ENCODE results near the gene SEMA4B. TPM values are rescaled to one million over a fixed set of nuclear protein-coding genes. Genes with fewer than 3 reads are reported as not detected.

The SEMA4B gene
- total RNA-seq, 1 experiment from 2014 or later: 32.5 TPM

DNA sequence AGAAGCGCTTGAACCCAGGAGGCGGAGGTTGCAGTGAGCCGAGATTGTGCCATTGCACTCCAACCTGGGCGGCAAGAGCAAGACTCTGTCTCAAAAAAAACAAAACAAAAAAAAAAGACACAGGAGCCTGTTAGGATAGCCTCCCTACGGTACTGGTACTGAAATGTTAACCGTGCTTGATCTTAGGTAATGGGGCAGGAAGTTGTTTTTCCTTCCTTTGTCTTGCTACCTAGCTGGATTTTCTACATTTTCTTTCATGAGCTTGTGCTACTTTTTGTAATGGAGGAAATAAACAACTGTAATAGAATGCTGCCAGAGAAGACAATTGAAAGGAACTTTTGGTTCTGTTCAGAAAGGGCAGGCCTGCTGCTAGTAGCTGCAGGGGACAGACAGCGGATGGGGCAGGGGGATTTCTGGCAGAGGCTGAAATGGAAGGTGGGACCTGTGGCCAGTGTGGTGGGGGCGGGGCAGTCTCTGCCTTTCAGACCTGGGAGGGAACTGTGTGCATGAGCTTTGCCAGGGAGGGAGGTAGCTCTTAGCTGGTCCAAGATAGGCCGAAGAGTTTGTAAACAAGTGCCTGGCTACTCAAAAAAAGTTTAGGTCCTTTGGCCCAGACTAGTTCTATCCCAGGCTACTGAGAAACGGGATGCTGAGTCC is 49.0 kb upstream of the SEMA4B start:
- no peak overlapping the region for H2AFZ ChIP-seq (ENCODE audit: low read length)
- H3K9ac ChIP-seq (ENCODE audit: extremely low read depth, insufficient read length, low read length): no peak overlapping the region
- peaks cover 18 to 19% of the 10 kb centered on the region in 2 experiments for H3K4me1 Mint-ChIP-seq
- no peak overlapping the region for H2BK5ac ChIP-seq (ENCODE audit: insufficient read length, low read length)
- no peaks in the 10 kb centered on the region for H3K9me3 Mint-ChIP-seq
- peaks cover 7% of the 10 kb centered on the region; the same call in 1 of the 2 replicates for H3K4me1 ChIP-seq (ENCODE audit: insufficient read depth, low read length)
- peak overlapping the region; percentile 80 to 95 (median 93) for H3K27ac Mint-ChIP-seq
- H3K23me2 ChIP-seq (ENCODE audit: insufficient read length, low read depth, low read length, poor library complexity, severe bottlenecking): no peaks in the 10 kb centered on the region
- H4K5ac ChIP-seq (ENCODE audit: insufficient read length, low read depth, low read length): no peak overlapping the region
- no peak overlapping the region for H3K14ac ChIP-seq (ENCODE audit: insufficient read depth, low read length)
- H3K23ac ChIP-seq (ENCODE audit: insufficient read length, low read depth, low read length): no peak overlapping the region
- no peaks in the 10 kb centered on the region for H3K36me3 Mint-ChIP-seq (ENCODE audit: insufficient read depth in 1 of 3, low read depth in 3 of 3)
- H3K27ac ChIP-seq (ENCODE audit: insufficient read length, low read depth, low read length): no peak overlapping the region
- H3K9me3 ChIP-seq (ENCODE audit: control insufficient read depth, low read depth, low read length): no peaks in the 10 kb centered on the region
- no peak overlapping the region for H3K56ac ChIP-seq (ENCODE audit: insufficient read length, low read depth, low read length)
- no peak overlapping the region for H4K8ac ChIP-seq (replicated peaks; ENCODE audit: insufficient read length, low read depth, low read length)
- no peak overlapping the region for H3K4me2 ChIP-seq (ENCODE audit: insufficient read depth, insufficient read length, low read length)
- no peak overlapping the region for H2AK5ac ChIP-seq (ENCODE audit: insufficient read length, low read length)
- peak overlapping the region in 1 of 2 experiments; percentile 58; a peak in 3 of 5 replicates for H3K4me3 Mint-ChIP-seq
- H3K18ac ChIP-seq (ENCODE audit: insufficient read length, low read depth, low read length): no peak overlapping the region
- H3K27me3 ChIP-seq (ENCODE audit: insufficient read depth, low read length): no peaks in the 10 kb centered on the region
- peak; percentile 84 for DNase-seq
- TF ChIP-seq, protein P1, sequence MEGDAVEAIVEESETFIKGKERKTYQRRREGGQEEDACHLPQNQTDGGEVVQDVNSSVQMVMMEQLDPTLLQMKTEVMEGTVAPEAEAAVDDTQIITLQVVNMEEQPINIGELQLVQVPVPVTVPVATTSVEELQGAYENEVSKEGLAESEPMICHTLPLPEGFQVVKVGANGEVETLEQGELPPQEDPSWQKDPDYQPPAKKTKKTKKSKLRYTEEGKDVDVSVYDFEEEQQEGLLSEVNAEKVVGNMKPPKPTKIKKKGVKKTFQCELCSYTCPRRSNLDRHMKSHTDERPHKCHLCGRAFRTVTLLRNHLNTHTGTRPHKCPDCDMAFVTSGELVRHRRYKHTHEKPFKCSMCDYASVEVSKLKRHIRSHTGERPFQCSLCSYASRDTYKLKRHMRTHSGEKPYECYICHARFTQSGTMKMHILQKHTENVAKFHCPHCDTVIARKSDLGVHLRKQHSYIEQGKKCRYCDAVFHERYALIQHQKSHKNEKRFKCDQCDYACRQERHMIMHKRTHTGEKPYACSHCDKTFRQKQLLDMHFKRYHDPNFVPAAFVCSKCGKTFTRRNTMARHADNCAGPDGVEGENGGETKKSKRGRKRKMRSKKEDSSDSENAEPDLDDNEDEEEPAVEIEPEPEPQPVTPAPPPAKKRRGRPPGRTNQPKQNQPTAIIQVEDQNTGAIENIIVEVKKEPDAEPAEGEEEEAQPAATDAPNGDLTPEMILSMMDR (conservative IDR thresholded peaks at IDR 0.05): no peak
- no peak overlapping the region for H2BK15ac ChIP-seq (ENCODE audit: low read depth, low read length)
- no peak overlapping the region for H2BK12ac ChIP-seq (ENCODE audit: insufficient read length, low read depth, low read length)
- no peaks in the 10 kb centered on the region for H3K79me1 ChIP-seq (ENCODE audit: insufficient read depth, low read depth, low read length, poor library complexity, severe bottlenecking)
- H3K4ac ChIP-seq (ENCODE audit: low read depth, low read length): no peak overlapping the region
- H3K27me3 Mint-ChIP-seq (ENCODE audit: low read depth): peaks cover 16% of the 10 kb centered on the region
- no CpG with 5 or more reads among the region's 10 CpGs for WGBS (ENCODE audit: extremely low coverage, insufficient read length, low lambda C conversion rate)
- H4K91ac ChIP-seq (ENCODE audit: insufficient read length, low read depth, low read length): no peak overlapping the region
- H2BK20ac ChIP-seq (ENCODE audit: low read depth, low read length, poor library complexity, severe bottlenecking): no peak overlapping the region
- H3T11ph ChIP-seq (ENCODE audit: low read length): no peak overlapping the region
- H3K79me2 ChIP-seq (ENCODE audit: insufficient read depth, low read length): no peaks in the 10 kb centered on the region
- no peak overlapping the region for H2BK120ac ChIP-seq (ENCODE audit: low read depth, low read length, poor library complexity, severe bottlenecking)
- H4K20me1 ChIP-seq (ENCODE audit: control insufficient read depth, insufficient read depth, insufficient read length): no peaks in the 10 kb centered on the region

All from H9 (cell line).